ENCODE results near the gene PLA2G4B.
A peak's percentile ranks its signal among the peaks of the same experiment; 100 is the strongest.

PLA2G4B gene

GRCh38 chr15:41838400-41838897 is at the start of gene PLA2G4B:
PLA2G4B (plus strand) TSS chr15:41838847; CDS start chr15:41838914, 67 bp downstream.
- TF ChIP-seq GATA1 (IDR thresholded peaks at IDR 0.05; ENCODE audit: low read depth, low read length) (no peak), POLR2A (IDR thresholded peaks at IDR 0.05; ENCODE audit: low read length) (no peak)

GRCh38 chr15:41789236-41789635 is 49.4 kb upstream of the PLA2G4B start:
- peak; percentile 46 to 69 for DNase-seq

More at GRCh38 chr15:41838400-41838897, at the start of gene PLA2G4B:
- no peak for DNase-seq

GRCh38 chr15:41789662-41790061 is 49.0 kb upstream of the PLA2G4B start:
- no peak for TF ChIP-seq GATA1 (IDR thresholded peaks at IDR 0.05; ENCODE audit: low read depth, low read length)
- no peak for TF ChIP-seq POLR2A (IDR thresholded peaks at IDR 0.05; ENCODE audit: low read length)
- DNase-seq, result no peak

More at GRCh38 chr15:41789236-41789635, 49.4 kb upstream of the PLA2G4B start:
- no peak for TF ChIP-seq POLR2A (IDR thresholded peaks at IDR 0.05; ENCODE audit: low read length)
- no peak for TF ChIP-seq GATA1 (IDR thresholded peaks at IDR 0.05; ENCODE audit: low read depth, low read length)

GRCh38 chr15:41790169-41790568 is 48.5 kb upstream of the PLA2G4B start:
- TF ChIP-seq POLR2A (IDR thresholded peaks at IDR 0.05; ENCODE audit: low read length) (no peak), GATA1 (IDR thresholded peaks at IDR 0.05; ENCODE audit: low read depth, low read length) (no peak)
- DNase-seq, result peak; percentile 18 to 55

GRCh38 chr15:41790756-41791546 is 47.7 kb upstream of the PLA2G4B start:
- DNase-seq, result peak in 1 of 2 experiments; percentile 53
- TF ChIP-seq POLR2A (IDR thresholded peaks at IDR 0.05; ENCODE audit: low read length), result no peak
- no peak for TF ChIP-seq GATA1 (IDR thresholded peaks at IDR 0.05; ENCODE audit: low read depth, low read length)

- no peak for TF ChIP-seq GATA1 (IDR thresholded peaks at IDR 0.05; ENCODE audit: low read depth, low read length)
- TF ChIP-seq POLR2A (IDR thresholded peaks at IDR 0.05; ENCODE audit: low read length), result no peak
- DNase-seq, result no peak
Observed at GRCh38 chr15:41791547-41791937, 47.1 kb upstream of the PLA2G4B start.

GRCh38 chr15:41792000-41792637 is 46.5 kb upstream of the PLA2G4B start:
- DNase-seq, result no peak
- TF ChIP-seq POLR2A (IDR thresholded peaks at IDR 0.05; ENCODE audit: low read length) (no peak), GATA1 (IDR thresholded peaks at IDR 0.05; ENCODE audit: low read depth, low read length) (no peak)

- no peak for DNase-seq
- TF ChIP-seq POLR2A (IDR thresholded peaks at IDR 0.05; ENCODE audit: low read length) (no peak), GATA1 (IDR thresholded peaks at IDR 0.05; ENCODE audit: low read depth, low read length) (no peak)
Observed at GRCh38 chr15:41794081-41794480, 44.6 kb upstream of the PLA2G4B start.

GRCh38 chr15:41795996-41796856 is 42.4 kb upstream of the PLA2G4B start:
- DNase-seq, result no peak
- TF ChIP-seq POLR2A (IDR thresholded peaks at IDR 0.05; ENCODE audit: low read length) (no peak), GATA1 (IDR thresholded peaks at IDR 0.05; ENCODE audit: low read depth, low read length) (no peak)

GRCh38 chr15:41797201-41797944 is 41.3 kb upstream of the PLA2G4B start:
- TF ChIP-seq POLR2A (IDR thresholded peaks at IDR 0.05; ENCODE audit: low read length), result no peak
- TF ChIP-seq GATA1 (IDR thresholded peaks at IDR 0.05; ENCODE audit: low read depth, low read length), result no peak
- DNase-seq, result no peak

- TF ChIP-seq GATA1 (IDR thresholded peaks at IDR 0.05; ENCODE audit: low read depth, low read length) (no peak), POLR2A (IDR thresholded peaks at IDR 0.05; ENCODE audit: low read length) (no peak)
Observed at GRCh38 chr15:41798607-41799487, 39.8 kb upstream of the PLA2G4B start.

GRCh38 chr15:41799488-41799805 is 39.2 kb upstream of the PLA2G4B start:
- TF ChIP-seq GATA1 (IDR thresholded peaks at IDR 0.05; ENCODE audit: low read depth, low read length) (no peak), POLR2A (IDR thresholded peaks at IDR 0.05; ENCODE audit: low read length) (no peak)

More at GRCh38 chr15:41798607-41799487, 39.8 kb upstream of the PLA2G4B start:
- DNase-seq, result no peak

More at GRCh38 chr15:41799488-41799805, 39.2 kb upstream of the PLA2G4B start:
- DNase-seq, result no peak

Measured in erythroblast (primary cell).